ENCODE results near the gene TTC28.

The TTC28 gene

DNA sequence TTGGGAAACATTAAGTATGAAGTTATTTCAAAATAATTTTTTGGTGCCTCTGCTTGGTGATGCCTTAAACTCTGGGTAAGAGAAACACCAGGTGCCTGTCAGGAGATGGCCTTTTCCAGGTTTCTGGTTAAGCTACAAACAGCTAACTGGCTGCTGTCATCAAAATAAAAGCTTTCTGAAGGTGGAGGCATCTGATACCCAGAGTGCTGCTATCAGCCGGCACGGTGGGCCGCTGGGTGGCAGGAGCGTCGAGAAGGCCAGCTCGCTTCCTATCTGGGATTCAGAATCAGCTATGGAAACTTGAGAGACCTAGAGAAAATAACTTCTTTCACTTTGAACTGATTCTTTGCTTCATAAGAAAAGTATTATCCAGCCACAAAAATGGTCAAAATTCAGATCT, 679.8 kb downstream of the TTC28 start:
- H3K9me3 ChIP-seq (ENCODE audit: control insufficient read depth in 2 of 2, low read length in 2 of 2): no peaks in the 10 kb centered on the region
- H3K9ac ChIP-seq (ENCODE audit: low read depth in 1 of 2, low read length in 2 of 2): no peak overlapping the region
- no peak overlapping the region for H3K4me3 ChIP-seq (ENCODE audit: low read length in 2 of 2)
- H3K27me3 ChIP-seq (ENCODE audit: control insufficient read depth in 2 of 2, insufficient read depth in 2 of 2, low read length in 2 of 2): no peaks in the 10 kb centered on the region
- no peak overlapping the region for H3K27ac ChIP-seq (ENCODE audit: low read depth in 2 of 2, low read length in 2 of 2)
- no peaks in the 10 kb centered on the region for H3K4me1 ChIP-seq (ENCODE audit: control insufficient read depth in 2 of 2, insufficient read depth in 2 of 2, low read length in 2 of 2)
- H3K36me3 ChIP-seq (ENCODE audit: control insufficient read depth in 2 of 2, insufficient read depth in 2 of 2, low read length in 2 of 2): peaks cover 0 to 11% of the 10 kb centered on the region in 2 donors

DNA sequence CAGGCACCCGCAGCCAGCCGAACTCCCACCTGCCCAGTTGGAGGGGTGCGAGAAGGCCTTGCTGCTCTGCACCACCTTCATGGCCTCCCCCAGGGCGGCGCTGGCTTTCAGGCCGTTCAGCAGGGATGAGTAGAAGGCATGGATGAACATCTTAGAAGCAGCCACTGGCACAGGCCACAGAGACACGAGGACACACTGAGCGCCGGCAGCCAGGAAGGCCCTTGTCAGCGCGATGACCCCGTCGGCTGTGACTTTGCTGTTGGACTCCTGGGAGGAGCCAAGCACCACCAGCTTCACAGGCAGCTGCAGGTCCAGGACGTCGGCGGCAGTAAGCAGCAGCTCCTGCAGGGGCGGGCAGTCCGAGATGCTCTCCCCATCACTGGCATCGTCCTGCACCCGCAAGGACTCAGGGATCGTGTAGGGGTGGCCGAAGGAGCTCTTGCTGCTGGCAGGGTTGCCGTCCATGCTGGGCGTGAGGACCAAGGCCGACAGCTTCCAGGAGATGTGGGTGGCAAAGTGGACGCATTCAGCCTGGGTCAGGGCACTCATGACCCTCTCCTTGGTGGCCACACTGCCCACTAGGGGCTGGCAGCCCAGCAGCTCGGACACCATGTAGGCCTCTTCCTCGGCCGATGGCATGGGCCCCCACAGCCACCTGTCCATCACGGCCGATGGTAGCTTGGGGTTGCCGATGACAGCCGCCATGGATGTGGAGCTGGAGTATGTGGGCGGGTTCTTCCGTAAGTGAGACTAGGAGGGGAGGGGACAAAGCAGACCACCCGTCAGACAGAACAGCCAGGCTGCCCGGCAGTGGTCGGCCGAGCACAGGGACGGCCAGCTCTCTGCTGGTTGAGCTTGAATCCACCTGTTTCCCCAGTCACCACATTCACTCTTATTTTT, 680.9 kb downstream of the TTC28 start:
- Histone ChIP-seq H3K4me3 (ENCODE audit: low read length in 2 of 2) (no peak overlapping the region), H3K36me3 (ENCODE audit: control insufficient read depth in 2 of 2, insufficient read depth in 2 of 2, low read length in 2 of 2) (peaks cover 0 to 11% of the 10 kb centered on the region in 2 donors), H3K27me3 (ENCODE audit: control insufficient read depth in 2 of 2, insufficient read depth in 2 of 2, low read length in 2 of 2) (no peaks in the 10 kb centered on the region), H3K9me3 (ENCODE audit: control insufficient read depth in 2 of 2, low read length in 2 of 2) (no peaks in the 10 kb centered on the region), H3K9ac (ENCODE audit: low read depth in 1 of 2, low read length in 2 of 2) (no peak overlapping the region), H3K4me1 (ENCODE audit: control insufficient read depth in 2 of 2, insufficient read depth in 2 of 2, low read length in 2 of 2) (no peaks in the 10 kb centered on the region), H3K27ac (ENCODE audit: low read depth in 2 of 2, low read length in 2 of 2) (no peak overlapping the region)

GRCh38 chr22:27997538-27997937, 682.1 kb downstream of the TTC28 start:
- H3K4me3 ChIP-seq (ENCODE audit: low read length in 2 of 2): no peak overlapping the region
- H3K4me1 ChIP-seq (ENCODE audit: control insufficient read depth in 2 of 2, insufficient read depth in 2 of 2, low read length in 2 of 2): no peaks in the 10 kb centered on the region
- H3K27me3 ChIP-seq (ENCODE audit: control insufficient read depth in 2 of 2, insufficient read depth in 2 of 2, low read length in 2 of 2): no peaks in the 10 kb centered on the region
- H3K27ac ChIP-seq (ENCODE audit: low read depth in 2 of 2, low read length in 2 of 2): no peak overlapping the region
- H3K36me3 ChIP-seq (ENCODE audit: control insufficient read depth in 2 of 2, insufficient read depth in 2 of 2, low read length in 2 of 2): peaks cover 0 to 11% of the 10 kb centered on the region in 2 donors
- H3K9me3 ChIP-seq (ENCODE audit: control insufficient read depth in 2 of 2, low read length in 2 of 2): no peaks in the 10 kb centered on the region
- H3K9ac ChIP-seq (ENCODE audit: low read depth in 1 of 2, low read length in 2 of 2): no peak overlapping the region

- H3K27ac ChIP-seq (ENCODE audit: low read depth in 2 of 2, low read length in 2 of 2): no peak overlapping the region
- H3K9ac ChIP-seq (ENCODE audit: low read depth in 1 of 2, low read length in 2 of 2): no peak overlapping the region
- no peaks in the 10 kb centered on the region for H3K27me3 ChIP-seq (ENCODE audit: control insufficient read depth in 2 of 2, insufficient read depth in 2 of 2, low read length in 2 of 2)
- no peaks in the 10 kb centered on the region for H3K4me1 ChIP-seq (ENCODE audit: control insufficient read depth in 2 of 2, insufficient read depth in 2 of 2, low read length in 2 of 2)
- peaks cover 0 to 13% of the 10 kb centered on the region in 2 donors for H3K36me3 ChIP-seq (ENCODE audit: control insufficient read depth in 2 of 2, insufficient read depth in 2 of 2, low read length in 2 of 2)
- no peaks in the 10 kb centered on the region for H3K9me3 ChIP-seq (ENCODE audit: control insufficient read depth in 2 of 2, low read length in 2 of 2)
- no peak overlapping the region for H3K4me3 ChIP-seq (ENCODE audit: low read length in 2 of 2)
Measured at GRCh38 chr22:27996981-27997380, 682.7 kb downstream of the TTC28 start.

- H3K4me3 ChIP-seq (ENCODE audit: low read length in 2 of 2): no peak overlapping the region
- H3K36me3 ChIP-seq (ENCODE audit: control insufficient read depth in 2 of 2, insufficient read depth in 2 of 2, low read length in 2 of 2): peaks cover 0 to 14% of the 10 kb centered on the region in 2 donors
- no peaks in the 10 kb centered on the region for H3K27me3 ChIP-seq (ENCODE audit: control insufficient read depth in 2 of 2, insufficient read depth in 2 of 2, low read length in 2 of 2)
- no peaks in the 10 kb centered on the region for H3K9me3 ChIP-seq (ENCODE audit: control insufficient read depth in 2 of 2, low read length in 2 of 2)
- no peak overlapping the region for H3K9ac ChIP-seq (ENCODE audit: low read depth in 1 of 2, low read length in 2 of 2)
- no peak overlapping the region for H3K27ac ChIP-seq (ENCODE audit: low read depth in 2 of 2, low read length in 2 of 2)
- H3K4me1 ChIP-seq (ENCODE audit: control insufficient read depth in 2 of 2, insufficient read depth in 2 of 2, low read length in 2 of 2): no peaks in the 10 kb centered on the region
Measured at GRCh38 chr22:27996529-27996925, 683.1 kb downstream of the TTC28 start.

DNA sequence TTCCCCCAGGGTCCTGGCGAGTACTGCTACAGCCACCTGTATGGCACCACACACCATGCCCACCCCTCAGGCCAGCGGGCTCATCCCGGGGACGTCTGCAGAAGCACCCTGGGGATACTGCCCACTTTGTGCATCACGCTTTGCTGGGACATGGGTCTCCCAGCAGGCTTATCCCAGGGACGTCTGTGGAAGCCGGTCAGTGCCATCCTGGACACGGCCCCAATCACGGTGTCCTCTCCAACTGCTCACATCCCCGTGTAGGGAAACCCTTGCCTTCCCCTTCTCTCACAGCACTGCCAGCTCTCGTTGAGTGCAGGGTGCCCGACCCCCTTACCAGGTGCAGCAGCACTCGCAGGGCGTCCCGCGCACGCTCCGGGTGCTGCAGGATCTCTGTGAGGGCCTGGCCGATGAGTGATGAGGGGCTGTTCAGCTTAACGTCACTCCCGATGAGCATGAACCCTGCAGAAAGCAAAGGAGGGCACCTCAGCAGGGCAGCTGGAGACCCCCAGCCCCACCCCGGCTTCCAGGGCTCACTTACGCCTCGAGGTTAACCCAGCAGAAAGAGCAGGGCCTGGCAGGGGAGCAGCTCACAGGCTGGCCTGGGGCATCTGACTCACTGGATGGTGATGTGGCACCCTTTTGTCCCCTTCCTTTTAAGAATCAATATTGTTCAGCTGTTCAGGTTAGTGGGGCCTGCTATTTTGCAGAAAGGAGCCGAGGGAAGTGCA, 683.7 kb downstream of the TTC28 start:
- H3K36me3 ChIP-seq (ENCODE audit: control insufficient read depth in 2 of 2, insufficient read depth in 2 of 2, low read length in 2 of 2): peaks cover 0 to 14% of the 10 kb centered on the region in 2 donors
- H3K27ac ChIP-seq (ENCODE audit: low read depth in 2 of 2, low read length in 2 of 2): no peak overlapping the region
- no peaks in the 10 kb centered on the region for H3K9me3 ChIP-seq (ENCODE audit: control insufficient read depth in 2 of 2, low read length in 2 of 2)
- H3K4me1 ChIP-seq (ENCODE audit: control insufficient read depth in 2 of 2, insufficient read depth in 2 of 2, low read length in 2 of 2): no peaks in the 10 kb centered on the region
- no peak overlapping the region for H3K9ac ChIP-seq (ENCODE audit: low read depth in 1 of 2, low read length in 2 of 2)
- H3K27me3 ChIP-seq (ENCODE audit: control insufficient read depth in 2 of 2, insufficient read depth in 2 of 2, low read length in 2 of 2): no peaks in the 10 kb centered on the region
- no peak overlapping the region for H3K4me3 ChIP-seq (ENCODE audit: low read length in 2 of 2)

GRCh38 chr22:27994481-27995331, 684.9 kb downstream of the TTC28 start:
- Histone ChIP-seq H3K27ac (ENCODE audit: low read depth in 2 of 2, low read length in 2 of 2) (no peak overlapping the region), H3K4me1 (ENCODE audit: control insufficient read depth in 2 of 2, insufficient read depth in 2 of 2, low read length in 2 of 2) (no peaks in the 10 kb centered on the region), H3K9ac (ENCODE audit: low read depth in 1 of 2, low read length in 2 of 2) (no peak overlapping the region), H3K36me3 (ENCODE audit: control insufficient read depth in 2 of 2, insufficient read depth in 2 of 2, low read length in 2 of 2) (peaks cover 0 to 14% of the 10 kb centered on the region in 2 donors), H3K27me3 (ENCODE audit: control insufficient read depth in 2 of 2, insufficient read depth in 2 of 2, low read length in 2 of 2) (no peaks in the 10 kb centered on the region), H3K4me3 (ENCODE audit: low read length in 2 of 2) (no peak overlapping the region), H3K9me3 (ENCODE audit: control insufficient read depth in 2 of 2, low read length in 2 of 2) (no peaks in the 10 kb centered on the region)

DNA sequence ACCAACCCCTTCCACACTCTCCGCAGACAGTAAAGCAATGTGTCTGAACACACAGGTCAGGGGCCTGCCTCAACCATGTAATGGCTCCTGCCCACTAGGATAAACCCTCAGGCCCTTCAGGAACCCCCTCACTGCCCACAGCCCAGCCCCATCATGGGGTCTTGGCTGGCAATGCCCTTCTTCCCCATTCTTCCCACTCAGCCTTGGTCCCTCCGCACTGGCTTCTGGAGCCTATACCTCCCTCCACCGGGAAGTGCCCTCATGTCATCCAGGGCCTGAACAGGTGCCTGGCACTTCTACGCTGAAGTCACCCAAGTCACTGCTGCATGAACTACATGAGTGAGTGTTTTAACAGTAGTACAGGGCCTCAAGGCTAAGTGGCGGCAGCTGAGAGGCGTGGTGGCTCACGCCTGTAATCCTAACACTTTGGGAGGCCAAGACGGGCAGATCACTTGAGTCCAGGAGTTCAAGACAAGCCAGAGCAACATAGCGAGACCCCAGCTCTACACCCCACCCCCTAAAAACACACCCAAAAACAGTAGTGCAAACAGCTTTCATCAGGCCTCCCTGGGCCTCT, 685.8 kb downstream of the TTC28 start:
- Histone ChIP-seq H3K4me1 (ENCODE audit: control insufficient read depth in 2 of 2, insufficient read depth in 2 of 2, low read length in 2 of 2) (no peaks in the 10 kb centered on the region), H3K27ac (ENCODE audit: low read depth in 2 of 2, low read length in 2 of 2) (no peak overlapping the region), H3K27me3 (ENCODE audit: control insufficient read depth in 2 of 2, insufficient read depth in 2 of 2, low read length in 2 of 2) (no peaks in the 10 kb centered on the region)

GRCh38 chr22:27993201-27993635, 686.4 kb downstream of the TTC28 start:
- Histone ChIP-seq H3K9ac (ENCODE audit: low read depth in 1 of 2, low read length in 2 of 2) (no peak overlapping the region), H3K9me3 (ENCODE audit: control insufficient read depth in 2 of 2, low read length in 2 of 2) (no peaks in the 10 kb centered on the region), H3K27ac (ENCODE audit: low read depth in 2 of 2, low read length in 2 of 2) (no peak overlapping the region), H3K4me1 (ENCODE audit: control insufficient read depth in 2 of 2, insufficient read depth in 2 of 2, low read length in 2 of 2) (no peaks in the 10 kb centered on the region), H3K27me3 (ENCODE audit: control insufficient read depth in 2 of 2, insufficient read depth in 2 of 2, low read length in 2 of 2) (no peaks in the 10 kb centered on the region), H3K4me3 (ENCODE audit: low read length in 2 of 2) (no peak overlapping the region), H3K36me3 (ENCODE audit: control insufficient read depth in 2 of 2, insufficient read depth in 2 of 2, low read length in 2 of 2) (peaks cover 0 to 10% of the 10 kb centered on the region in 2 donors)

More for the DNA sequence above, 685.8 kb downstream of the TTC28 start:
- Histone ChIP-seq H3K9me3 (ENCODE audit: control insufficient read depth in 2 of 2, low read length in 2 of 2) (no peaks in the 10 kb centered on the region), H3K36me3 (ENCODE audit: control insufficient read depth in 2 of 2, insufficient read depth in 2 of 2, low read length in 2 of 2) (peaks cover 0 to 14% of the 10 kb centered on the region in 2 donors), H3K9ac (ENCODE audit: low read depth in 1 of 2, low read length in 2 of 2) (no peak overlapping the region), H3K4me3 (ENCODE audit: low read length in 2 of 2) (no peak overlapping the region)

All from mucosa of rectum (tissue), 2 donors.